Mesenchymal stem cell (in vitro differentiated cells and primary cell): ENCODE results near the gene ASB1.

Experiments
- DNase-seq: peaks from one replicate; pipeline ENCODE4 v3.0.0-alpha.2; 2013
- H2AFZ ChIP-seq: one replicate; pipeline ENCODE4 v1.6.1; 2013; ENCODE audit warnings: low read depth, mild to moderate bottlenecking, control low read depth, inconsistent platforms, low read length, moderate library complexity
- H2AK5ac ChIP-seq: 2 replicates; pipeline ENCODE4 v1.6.1; 2013; ENCODE audit warnings: low read length, moderate library complexity, mild to moderate bottlenecking, inconsistent platforms; ENCODE audit not compliant: severe bottlenecking
- H2BK120ac ChIP-seq: one replicate; pipeline ENCODE4 v1.6.1; 2013; ENCODE audit warnings: low read depth, mild to moderate bottlenecking, inconsistent platforms, low read length, moderate library complexity
- H2BK12ac ChIP-seq, 2 experiments: one replicate each; pipeline ENCODE4 v1.6.1; 2013; ENCODE audit warnings: inconsistent platforms in 2 of 2, low read length in 2 of 2, mild to moderate bottlenecking in 2 of 2, moderate library complexity in 2 of 2, control low read depth in 1 of 2
- H2BK15ac ChIP-seq: one replicate; pipeline ENCODE4 v1.6.1; 2013; ENCODE audit warnings: mild to moderate bottlenecking, low read depth, inconsistent platforms; ENCODE audit not compliant: poor library complexity, severe bottlenecking
- H2BK5ac ChIP-seq: 2 replicates; pipeline ENCODE4 v1.6.1; 2013; ENCODE audit warnings: low read depth, mild to moderate bottlenecking, low read length, control low read depth, inconsistent platforms; ENCODE audit not compliant: poor library complexity, severe bottlenecking
- H3K14ac ChIP-seq, 2 experiments: one replicate each; pipeline ENCODE4 v1.6.1; 2013; ENCODE audit warnings: inconsistent platforms in 2 of 2, low read length in 2 of 2, control low read depth in 1 of 2, mild to moderate bottlenecking in 1 of 2, moderate library complexity in 1 of 2
- H3K18ac ChIP-seq, 2 experiments: one replicate each; pipeline ENCODE4 v1.6.1; 2013; ENCODE audit warnings: inconsistent platforms in 2 of 2, low read length in 2 of 2, control low read depth in 1 of 2, low read depth in 1 of 2, mild to moderate bottlenecking in 1 of 2
- H3K23ac ChIP-seq, 2 experiments: one replicate each; pipeline ENCODE4 v1.6.1; 2013; ENCODE audit warnings: inconsistent platforms in 2 of 2, low read length in 2 of 2, mild to moderate bottlenecking in 2 of 2, moderate library complexity in 2 of 2, control low read depth in 1 of 2
- H3K27ac ChIP-seq: 2 replicates; pipeline ENCODE4 v1.5.1; 2013; ENCODE audit warnings: mild to moderate bottlenecking, moderate library complexity, low read length, control low read depth, inconsistent platforms; ENCODE audit not compliant: poor library complexity, severe bottlenecking
- H3K27me3 ChIP-seq, 2 experiments: 2 replicates each; pipeline versions ENCODE4 v1.6.1 to v1.7.0; 2013; ENCODE audit warnings: low read length in 2 of 2, mild to moderate bottlenecking in 2 of 2, moderate library complexity in 2 of 2, control low read depth in 1 of 2, inconsistent platforms in 1 of 2; ENCODE audit not compliant: control insufficient read depth in 1 of 2, insufficient read depth in 1 of 2
- H3K36me3 ChIP-seq, 2 experiments: 2 replicates each; pipeline versions ENCODE4 v1.6.1 to v1.7.0; 2013; ENCODE audit warnings: low read length in 2 of 2, control low read depth in 1 of 2, inconsistent platforms in 1 of 2, low read depth in 1 of 2, mild to moderate bottlenecking in 1 of 2; ENCODE audit not compliant: insufficient read depth in 2 of 2, control insufficient read depth in 1 of 2
- H3K4ac ChIP-seq, 2 experiments: one replicate each; pipeline ENCODE4 v1.6.1; 2013; ENCODE audit warnings: inconsistent platforms in 2 of 2, low read length in 2 of 2, mild to moderate bottlenecking in 2 of 2, moderate library complexity in 2 of 2, control low read depth in 1 of 2, low read depth in 1 of 2
- H3K4me1 ChIP-seq: 2 replicates; pipeline ENCODE4 v1.6.1; 2013; ENCODE audit warnings: low read depth, low read length, control low read depth; ENCODE audit not compliant: control insufficient read depth, insufficient read depth
- H3K4me2 ChIP-seq: 2 replicates; pipeline ENCODE4 v1.6.1; 2013; ENCODE audit warnings: low read length, mild to moderate bottlenecking, inconsistent platforms; ENCODE audit not compliant: poor library complexity, severe bottlenecking
- H3K4me3 ChIP-seq, 2 experiments: 2 replicates each; pipeline versions ENCODE4 v1.5.1 to v1.7.0; 2013; ENCODE audit warnings: low read length in 2 of 2, mild to moderate bottlenecking in 2 of 2, control low read depth in 1 of 2, low read depth in 1 of 2; ENCODE audit not compliant: insufficient read depth in 1 of 2
- H3K79me1 ChIP-seq: replicated peaks from 2 replicates; pipeline ENCODE4 v1.6.1; 2013; ENCODE audit warnings: mild to moderate bottlenecking, control low read depth, low read length, inconsistent platforms; ENCODE audit not compliant: poor library complexity, severe bottlenecking
- H3K9ac ChIP-seq: 2 replicates; pipeline ENCODE4 v1.7.0; 2013; ENCODE audit warnings: mild to moderate bottlenecking, low read length, moderate library complexity
- H3K9me3 ChIP-seq: 2 replicates; pipeline ENCODE4 v1.7.0; 2013; ENCODE audit warnings: mild to moderate bottlenecking, low read length; ENCODE audit not compliant: control insufficient read depth
- H4K8ac ChIP-seq: one replicate; pipeline ENCODE4 v1.6.1; 2013; ENCODE audit warnings: inconsistent platforms, mild to moderate bottlenecking, low read length, moderate library complexity
- H4K91ac ChIP-seq: one replicate; pipeline ENCODE4 v1.6.1; 2013; ENCODE audit warnings: mild to moderate bottlenecking, low read length, inconsistent platforms
- WGBS: methylation state at CpG from one replicate; pipeline ENCODE4 v1.1.7; 2013; ENCODE audit warnings: mixed read lengths; 5-methylcytosine and 5-hydroxymethylcytosine counted together

The ASB1 gene

DNA sequence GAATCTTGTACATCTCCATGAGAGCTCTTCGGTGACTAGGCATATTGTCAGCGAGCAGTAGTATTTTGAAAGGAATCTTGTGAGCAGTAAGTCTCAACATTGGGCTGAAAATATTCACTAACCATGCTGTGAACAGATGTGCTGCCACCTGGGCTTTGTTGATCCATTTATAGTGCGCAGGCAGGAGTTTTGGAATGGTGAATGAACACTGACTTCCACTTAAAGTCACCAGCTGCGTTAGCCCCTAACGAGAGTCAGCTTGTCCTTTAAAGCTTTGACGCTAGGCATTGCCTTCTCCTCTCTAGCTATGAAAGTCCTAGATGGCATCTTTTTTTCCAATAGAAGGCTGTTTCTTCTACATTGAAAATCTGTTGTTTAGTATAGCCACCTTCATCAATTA, 4.1 kb downstream of the ASB1 start:
- H3K4me1 ChIP-seq, result peaks cover 14% of the 10 kb centered on the region
- H3K4me2 ChIP-seq, result no peak overlapping the region
- no peak overlapping the region for H4K91ac ChIP-seq
- no peak overlapping the region for H3K18ac ChIP-seq
- H2BK15ac ChIP-seq, result no peak overlapping the region
- no peak overlapping the region for H2BK120ac ChIP-seq
- H3K36me3 ChIP-seq, result peaks cover 29 to 49% of the 10 kb centered on the region in 2 experiments
- no peak overlapping the region for H3K9ac ChIP-seq
- H3K9me3 ChIP-seq, result peaks cover 7% of the 10 kb centered on the region
- no peak for DNase-seq
- no peak overlapping the region for H3K27ac ChIP-seq
- no peak overlapping the region for H2AK5ac ChIP-seq
- no peak overlapping the region for H2BK12ac ChIP-seq
- no peak overlapping the region for H2AFZ ChIP-seq
- H4K8ac ChIP-seq, result no peak overlapping the region
- WGBS, result over 99% methylated on average over 6 of the region's 6 CpGs
- peaks cover 24% of the 10 kb centered on the region for H3K79me1 ChIP-seq
- H3K23ac ChIP-seq, result no peak overlapping the region
- no peak overlapping the region for H3K14ac ChIP-seq
- no peak overlapping the region for H2BK5ac ChIP-seq
- no peaks in the 10 kb centered on the region for H3K27me3 ChIP-seq
- H3K4ac ChIP-seq, result no peak overlapping the region
- H3K4me3 ChIP-seq, result peak overlapping the region in 1 of 2 experiments; percentile 9

GRCh38 chr2:238431456-238431855, 4.7 kb downstream of the ASB1 start:
- Histone ChIP-seq H2BK120ac (no peak overlapping the region), H3K23ac (no peak overlapping the region), H3K27ac (no peak overlapping the region), H4K91ac (no peak overlapping the region), H3K18ac (no peak overlapping the region), H3K4ac (no peak overlapping the region), H3K36me3 (peaks cover 32 to 55% of the 10 kb centered on the region in 2 experiments), H3K4me2 (no peak overlapping the region), H2BK5ac (no peak overlapping the region), H2BK12ac (no peak overlapping the region), H3K14ac (no peak overlapping the region), H3K4me1 (peaks cover 10% of the 10 kb centered on the region), H3K9ac (peak overlapping the region; percentile 38), H3K27me3 (no peaks in the 10 kb centered on the region), H2AFZ (no peak overlapping the region), H3K79me1 (peaks cover 26% of the 10 kb centered on the region), H2AK5ac (no peak overlapping the region), H3K9me3 (peaks cover 7% of the 10 kb centered on the region), H2BK15ac (no peak overlapping the region), H3K4me3 (peak overlapping the region in 1 of 2 experiments; percentile 19), H4K8ac (no peak overlapping the region)
- no CpG with 5 or more reads among the region's 1 CpG for WGBS
- no peak for DNase-seq

DNA sequence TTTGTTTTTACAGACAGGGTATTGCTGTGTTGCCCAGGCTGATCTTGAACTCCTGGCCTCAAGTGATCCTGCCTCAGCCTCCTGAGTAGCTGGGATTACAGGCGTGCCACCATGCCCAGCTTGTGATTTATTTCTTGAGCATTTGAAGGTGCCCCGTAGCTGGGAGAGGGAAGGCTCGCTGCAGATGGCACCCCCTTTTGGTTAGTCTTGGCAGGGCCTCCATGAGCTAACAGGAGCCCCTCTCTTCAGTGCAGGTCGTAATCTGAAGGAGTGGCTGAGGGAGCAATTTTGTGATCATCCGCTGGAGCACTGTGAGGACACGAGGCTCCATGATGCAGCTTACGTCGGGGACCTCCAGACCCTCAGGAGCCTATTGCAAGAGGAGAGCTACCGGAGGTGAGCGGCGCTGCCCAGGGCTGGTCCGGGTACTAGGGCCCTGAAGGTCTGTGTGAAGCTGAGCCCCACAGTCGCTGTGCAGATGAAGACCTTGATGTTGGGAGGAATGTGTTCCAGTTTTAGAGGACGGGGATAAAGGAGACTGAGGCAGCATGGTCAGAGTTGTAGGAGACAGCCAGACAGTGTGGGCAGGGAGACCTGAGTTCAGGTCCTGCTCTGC, 6.7 kb downstream of the ASB1 start:
- no peak for DNase-seq
- H2BK5ac ChIP-seq, result no peak overlapping the region
- H3K4me1 ChIP-seq, result peaks cover 3% of the 10 kb centered on the region
- no peak overlapping the region for H2BK15ac ChIP-seq
- no peak overlapping the region for H2BK120ac ChIP-seq
- no peaks in the 10 kb centered on the region for H3K27me3 ChIP-seq
- H4K91ac ChIP-seq, result no peak overlapping the region
- H2AFZ ChIP-seq, result no peak overlapping the region
- peak overlapping the region in 1 of 2 experiments; percentile 9 for H3K4ac ChIP-seq
- H3K9me3 ChIP-seq, result peaks cover 7% of the 10 kb centered on the region
- H3K79me1 ChIP-seq, result peaks cover 29% of the 10 kb centered on the region
- peak overlapping the region; percentile 73 for H3K9ac ChIP-seq
- WGBS, result 96% methylated on average over 14 of the region's 14 CpGs
- H2BK12ac ChIP-seq, result no peak overlapping the region
- no peak overlapping the region for H3K27ac ChIP-seq
- H4K8ac ChIP-seq, result no peak overlapping the region
- no peak overlapping the region for H2AK5ac ChIP-seq
- peak overlapping the region in 1 of 2 experiments; percentile 83 for H3K23ac ChIP-seq
- peaks cover 35 to 68% of the 10 kb centered on the region in 2 experiments for H3K36me3 ChIP-seq
- no peak overlapping the region for H3K4me2 ChIP-seq
- peak overlapping the region in 1 of 2 experiments; percentile 18 for H3K18ac ChIP-seq
- H3K14ac ChIP-seq, result peak overlapping the region in 1 of 2 experiments; percentile 48
- no peak overlapping the region for H3K4me3 ChIP-seq

- WGBS, result 76% methylated on average over 11 of the region's 13 CpGs
Measured at GRCh38 chr2:238433941-238434845, 7.5 kb downstream of the ASB1 start.

More at GRCh38 chr2:238433941-238434845, 7.5 kb downstream of the ASB1 start:
- Histone ChIP-seq H3K23ac (no peak overlapping the region), H3K36me3 (peaks cover 36 to 66% of the 10 kb centered on the region in 2 experiments), H3K4ac (no peak overlapping the region), H2AFZ (no peak overlapping the region), H2BK5ac (no peak overlapping the region), H3K27ac (no peak overlapping the region), H2BK15ac (no peak overlapping the region), H3K9me3 (peaks cover 7% of the 10 kb centered on the region), H3K9ac (peak overlapping the region; percentile 73), H3K4me3 (peak overlapping the region in 1 of 2 experiments; percentile 39), H4K8ac (no peak overlapping the region), H2BK120ac (no peak overlapping the region), H3K4me2 (no peak overlapping the region), H4K91ac (no peak overlapping the region), H2BK12ac (peak overlapping the region in 1 of 2 experiments; percentile 4), H2AK5ac (no peak overlapping the region), H3K27me3 (no peaks in the 10 kb centered on the region), H3K14ac (peak overlapping the region in 1 of 2 experiments; percentile 5), H3K4me1 (peaks cover 4% of the 10 kb centered on the region), H3K18ac (peak overlapping the region in 1 of 2 experiments; percentile 18), H3K79me1 (peaks cover 29% of the 10 kb centered on the region)
- peak; percentile 83 for DNase-seq
